Neuronal stem cell (in vitro differentiated cells): ENCODE data around the gene TMCC1.

Source experiments
- DNase-seq: peaks from one replicate; pipeline ENCODE4 v3.0.0-alpha.2; 2013; ENCODE audit warnings: low spot score
- H2AFZ ChIP-seq: one replicate; pipeline ENCODE4 v1.6.1; 2013; ENCODE audit warnings: mild to moderate bottlenecking, low read length, inconsistent platforms
- H2AK5ac ChIP-seq: 2 replicates; pipeline ENCODE4 v1.6.1; 2013; ENCODE audit warnings: low read depth, mild to moderate bottlenecking, inconsistent platforms, low read length, moderate library complexity, mixed read lengths
- H2BK120ac ChIP-seq: 2 replicates; pipeline ENCODE4 v1.6.1; 2013; ENCODE audit warnings: low read depth, mild to moderate bottlenecking, inconsistent platforms, low read length, moderate library complexity, mixed read lengths
- H2BK12ac ChIP-seq: one replicate; pipeline ENCODE4 v1.6.1; 2013; ENCODE audit warnings: low read length, inconsistent platforms
- H2BK15ac ChIP-seq: 2 replicates; pipeline ENCODE4 v1.6.1; 2013; ENCODE audit warnings: mild to moderate bottlenecking, low read length, inconsistent platforms, mixed read lengths
- H2BK5ac ChIP-seq: one replicate; pipeline ENCODE4 v1.6.1; 2013; ENCODE audit warnings: inconsistent platforms, mild to moderate bottlenecking, low read length, moderate library complexity
- H3K14ac ChIP-seq: one replicate; pipeline ENCODE4 v1.6.1; 2013; ENCODE audit warnings: low read length, inconsistent platforms
- H3K18ac ChIP-seq: 2 replicates; pipeline ENCODE4 v1.6.1; 2013; ENCODE audit warnings: low read length, inconsistent platforms
- H3K23ac ChIP-seq: 2 replicates; pipeline ENCODE4 v1.6.1; 2013; ENCODE audit warnings: low read depth, mild to moderate bottlenecking, mixed read lengths, low read length, inconsistent platforms; ENCODE audit not compliant: poor library complexity
- H3K27ac ChIP-seq: replicated peaks from 3 replicates; pipeline ENCODE4 v1.5.1; 2013; ENCODE audit warnings: low read length, inconsistent platforms
- H3K27me3 ChIP-seq, 3 experiments: 2 replicates each; pipeline ENCODE4 v1.6.1; 2013; ENCODE audit warnings: low read length in 3 of 3, mild to moderate bottlenecking in 2 of 3, inconsistent platforms in 1 of 3, low read depth in 1 of 3, mixed read lengths in 1 of 3, moderate library complexity in 1 of 3; ENCODE audit not compliant: control insufficient read depth in 3 of 3, insufficient read depth in 3 of 3
- H3K36me3 ChIP-seq, 2 donors: replicated peaks in 1 of 2; 2 replicates each; pipeline ENCODE4 v1.6.1; 2013; ENCODE audit warnings: low read length in 2 of 2; ENCODE audit not compliant: control insufficient read depth in 2 of 2, insufficient read depth in 2 of 2
- H3K4ac ChIP-seq: 2 replicates; pipeline ENCODE4 v1.6.1; 2013; ENCODE audit warnings: inconsistent platforms, mild to moderate bottlenecking, low read length, moderate library complexity
- H3K4me1 ChIP-seq, 2 donors: 1 replicate in 1 of 2; 2 replicates in 1 of 2; pipeline ENCODE4 v1.6.1; 2013; ENCODE audit warnings: low read length in 2 of 2, low read depth in 1 of 2; ENCODE audit not compliant: control insufficient read depth in 2 of 2, insufficient read depth in 1 of 2
- H3K4me2 ChIP-seq: one replicate; pipeline ENCODE4 v1.6.1; 2013; ENCODE audit warnings: mild to moderate bottlenecking, low read length, inconsistent platforms; ENCODE audit not compliant: insufficient read depth, poor library complexity, severe bottlenecking
- H3K4me3 ChIP-seq, 2 donors: 2 replicates each; pipeline ENCODE4 v1.5.1; 2013; ENCODE audit warnings: low read length in 2 of 2, mild to moderate bottlenecking in 2 of 2, inconsistent platforms in 1 of 2, moderate library complexity in 1 of 2
- H3K79me1 ChIP-seq: one replicate; pipeline ENCODE4 v1.6.1; 2013; ENCODE audit warnings: low read depth, mild to moderate bottlenecking, inconsistent platforms, low read length, moderate library complexity
- H3K9ac ChIP-seq: one replicate; pipeline ENCODE4 v1.6.1; 2013; ENCODE audit warnings: mild to moderate bottlenecking, low read depth, low read length, inconsistent platforms; ENCODE audit not compliant: poor library complexity
- H3K9me3 ChIP-seq, 2 donors: replicated peaks in 1 of 2; 2 replicates each; pipeline versions ENCODE3 to v1.6.1; 2013; ENCODE audit warnings: low read length in 2 of 2, mild to moderate bottlenecking in 2 of 2, inconsistent platforms in 1 of 2, low read depth in 1 of 2, mixed read lengths in 1 of 2, moderate library complexity in 1 of 2; ENCODE audit not compliant: control insufficient read depth in 2 of 2, insufficient read depth in 1 of 2
- H4K8ac ChIP-seq: one replicate; pipeline ENCODE4 v1.6.1; 2013; ENCODE audit warnings: low read depth, mild to moderate bottlenecking, inconsistent platforms, low read length, moderate library complexity
- H4K91ac ChIP-seq: one replicate; pipeline ENCODE4 v1.6.1; 2013; ENCODE audit warnings: low read length, low read depth, mild to moderate bottlenecking, inconsistent platforms; ENCODE audit not compliant: poor library complexity
- WGBS, 2 donors: extraction: QIAGEN DNeasy Blood & Tissue Kit; methylation state at CpG; one replicate each; pipeline ENCODE4 v1.1.7; 2013; ENCODE audit warnings: missing lambda C conversion rate in 2 of 2, mixed read lengths in 1 of 2; ENCODE audit not compliant: insufficient read length in 2 of 2, insufficient replicate concordance in 1 of 2; ENCODE audit errors: extremely low coverage in 2 of 2; 5-methylcytosine and 5-hydroxymethylcytosine counted together

Gene TMCC1

GRCh38 chr3:129625072-129625874 lies 268.2 kb downstream of the TMCC1 start:
- Histone ChIP-seq H2BK5ac (peak overlapping the region; percentile 90), H2BK120ac (peak overlapping the region; percentile 83), H3K27ac (no peak overlapping the region), H3K36me3 (no peaks in the 10 kb centered on the region), H3K4me1 (peaks cover 19 to 20% of the 10 kb centered on the region in 2 donors), H2AK5ac (peak overlapping the region; percentile 100), H3K4me2 (no peak overlapping the region), H3K23ac (no peak overlapping the region), H3K18ac (peak overlapping the region; percentile 74), H4K8ac (no peak overlapping the region), H3K14ac (peak overlapping the region; percentile 89), H2AFZ (no peak overlapping the region), H3K4ac (peak overlapping the region; percentile 93), H3K27me3 (no peaks in the 10 kb centered on the region), H3K9me3 (no peaks in the 10 kb centered on the region), H2BK15ac (peak overlapping the region; percentile 99), H2BK12ac (peak overlapping the region; percentile 90), H3K9ac (peak overlapping the region; percentile 77), H3K4me3 (no peak overlapping the region), H4K91ac (no peak overlapping the region), H3K79me1 (no peaks in the 10 kb centered on the region)
- DNase-seq, result no peak
- WGBS, 2 donors, result no CpG with 5 or more reads among the region's 12 CpGs

- H3K14ac ChIP-seq, result no peak overlapping the region
- DNase-seq, result no peak
- H3K4me1 ChIP-seq, result peaks cover 19 to 20% of the 10 kb centered on the region in 2 donors
- H3K27me3 ChIP-seq, result no peaks in the 10 kb centered on the region
- H2BK120ac ChIP-seq, result peak overlapping the region; percentile 83
- H3K4me3 ChIP-seq, result no peak overlapping the region
- H3K36me3 ChIP-seq, result no peaks in the 10 kb centered on the region
- no CpG with 5 or more reads among the region's 11 CpGs for WGBS, 2 donors
- H2BK15ac ChIP-seq, result peak overlapping the region; percentile 99
- no peak overlapping the region for H2BK12ac ChIP-seq
- H3K23ac ChIP-seq, result peak overlapping the region; percentile 65
- no peak overlapping the region for H2AFZ ChIP-seq
- H3K9me3 ChIP-seq, result no peaks in the 10 kb centered on the region
- H3K79me1 ChIP-seq, result no peaks in the 10 kb centered on the region
- H4K91ac ChIP-seq, result no peak overlapping the region
- H3K27ac ChIP-seq, result no peak overlapping the region
- peak overlapping the region; percentile 100 for H2AK5ac ChIP-seq
- H3K4me2 ChIP-seq, result no peak overlapping the region
- peak overlapping the region; percentile 74 for H3K18ac ChIP-seq
- H3K9ac ChIP-seq, result no peak overlapping the region
- H2BK5ac ChIP-seq, result peak overlapping the region; percentile 90
- peak overlapping the region; percentile 93 for H3K4ac ChIP-seq
- H4K8ac ChIP-seq, result no peak overlapping the region
These were observed 269.0 kb downstream of the TMCC1 start for GRCh38 chr3:129624347-129625071.

- H3K4me2 ChIP-seq, result no peak overlapping the region
- H3K27me3 ChIP-seq, result no peaks in the 10 kb centered on the region
- no peak overlapping the region for H2BK5ac ChIP-seq
- H2AFZ ChIP-seq, result no peak overlapping the region
- H3K9ac ChIP-seq, result peak overlapping the region; percentile 40
- peak overlapping the region; percentile 44 for H2BK120ac ChIP-seq
- H4K91ac ChIP-seq, result no peak overlapping the region
- H3K14ac ChIP-seq, result peak overlapping the region; percentile 71
- WGBS, 2 donors, result no CpG with 5 or more reads among the region's 17 CpGs
- H3K4me3 ChIP-seq, result no peak overlapping the region
- peak overlapping the region; percentile 95 for H2AK5ac ChIP-seq
- H4K8ac ChIP-seq, result no peak overlapping the region
- no peak overlapping the region for H3K27ac ChIP-seq
- H2BK12ac ChIP-seq, result peak overlapping the region; percentile 97
- no peaks in the 10 kb centered on the region for H3K9me3 ChIP-seq
- H3K18ac ChIP-seq, result peak overlapping the region; percentile 76
- peak overlapping the region; percentile 37 for H3K4ac ChIP-seq
- H3K36me3 ChIP-seq, result no peaks in the 10 kb centered on the region
- H2BK15ac ChIP-seq, result peak overlapping the region; percentile 98
- DNase-seq, result no peak
- H3K4me1 ChIP-seq, result peaks cover 19 to 20% of the 10 kb centered on the region in 2 donors
- H3K23ac ChIP-seq, result no peak overlapping the region
- peaks cover 2% of the 10 kb centered on the region for H3K79me1 ChIP-seq
These were observed 269.9 kb downstream of the TMCC1 start for GRCh38 chr3:129623447-129624118.
